ENCODE results near the gene AKT2.

The AKT2 gene

GRCh38 chr19:40216013-40216776 lies 69.0 kb downstream of the AKT2 start:
- DNase-seq, result no peak

DNA sequence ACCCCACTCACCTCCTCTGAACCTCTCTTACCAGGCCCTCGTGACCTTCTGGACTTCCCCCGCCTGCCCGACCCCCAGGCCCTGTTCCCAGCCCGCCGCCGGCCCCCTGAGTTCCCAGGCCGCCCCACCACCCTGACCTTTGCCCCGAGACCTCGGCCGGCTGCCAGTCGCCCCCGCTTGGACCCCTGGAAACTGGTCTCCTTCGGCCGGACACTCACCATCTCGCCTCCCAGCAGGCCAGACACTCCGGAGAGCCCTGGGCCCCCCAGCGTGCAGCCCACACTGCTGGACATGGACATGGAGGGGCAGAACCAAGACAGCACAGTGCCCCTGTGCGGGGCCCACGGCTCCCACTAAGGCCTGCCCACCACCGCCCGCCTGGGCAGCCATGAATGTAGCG lies 70.2 kb downstream of the AKT2 start:
- DNase-seq, result no peak

GRCh38 chr19:40213882-40214570 lies 71.1 kb downstream of the AKT2 start:
- no peak for DNase-seq

DNA sequence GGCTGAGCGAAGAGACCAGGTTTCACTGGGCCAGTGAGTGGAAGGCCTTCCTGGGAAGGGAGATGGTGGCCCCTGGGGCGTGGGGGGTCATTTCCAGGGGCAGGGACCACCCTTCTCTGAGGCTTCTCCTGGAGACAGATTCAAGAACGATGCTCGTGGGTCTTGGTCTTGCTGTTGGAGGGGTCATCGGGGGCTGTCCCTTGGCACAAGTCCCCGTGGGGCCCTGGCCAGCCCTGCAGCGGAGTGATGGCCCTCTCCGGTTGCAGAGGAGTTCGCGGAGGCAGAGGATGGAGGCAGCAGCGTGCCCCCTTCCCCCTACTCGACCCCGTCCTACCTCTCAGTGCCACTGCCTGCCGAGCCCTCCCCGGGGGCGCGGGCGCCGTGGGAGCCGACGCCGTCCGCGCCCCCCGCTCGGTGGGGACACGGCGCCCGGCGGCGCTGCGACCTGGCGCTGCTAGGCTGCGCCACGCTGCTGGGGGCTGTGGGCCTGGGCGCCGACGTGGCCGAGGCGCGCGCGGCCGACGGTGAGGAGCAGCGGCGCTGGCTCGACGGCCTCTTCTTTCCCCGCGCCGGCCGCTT lies 71.8 kb downstream of the AKT2 start:
- no peak for DNase-seq

DNA sequence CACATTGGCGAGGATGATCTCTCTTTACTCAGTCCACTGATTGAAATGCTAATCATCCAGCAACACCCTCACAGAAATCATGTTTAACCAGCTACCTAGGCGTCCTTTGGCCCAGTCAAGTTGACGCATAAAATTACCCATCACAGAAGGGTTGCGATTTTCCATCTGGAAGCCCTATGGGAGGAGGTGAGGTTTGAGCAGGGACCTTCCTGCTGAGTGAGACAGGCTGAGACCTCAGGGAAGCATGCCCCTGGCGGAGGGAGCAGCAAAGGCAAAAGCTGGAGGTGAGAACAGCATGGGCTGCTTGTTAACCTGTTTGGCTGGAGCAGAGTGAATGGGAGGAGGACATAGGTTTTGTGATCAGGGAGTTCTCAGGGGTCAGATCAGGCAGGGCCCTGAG lies 74.3 kb downstream of the AKT2 start:
- DNase-seq, result no peak

- DNase-seq, result no peak
These were observed 76.5 kb downstream of the AKT2 start for GRCh38 chr19:40208602-40209001.

- DNase-seq, result no peak
These were observed 79.4 kb downstream of the AKT2 start for GRCh38 chr19:40205760-40206159.

- DNase-seq, result no peak
These were observed 80.8 kb downstream of the AKT2 start for GRCh38 chr19:40204381-40204780.

GRCh38 chr19:40200341-40201099 lies 84.6 kb downstream of the AKT2 start:
- no peak for DNase-seq

DNA sequence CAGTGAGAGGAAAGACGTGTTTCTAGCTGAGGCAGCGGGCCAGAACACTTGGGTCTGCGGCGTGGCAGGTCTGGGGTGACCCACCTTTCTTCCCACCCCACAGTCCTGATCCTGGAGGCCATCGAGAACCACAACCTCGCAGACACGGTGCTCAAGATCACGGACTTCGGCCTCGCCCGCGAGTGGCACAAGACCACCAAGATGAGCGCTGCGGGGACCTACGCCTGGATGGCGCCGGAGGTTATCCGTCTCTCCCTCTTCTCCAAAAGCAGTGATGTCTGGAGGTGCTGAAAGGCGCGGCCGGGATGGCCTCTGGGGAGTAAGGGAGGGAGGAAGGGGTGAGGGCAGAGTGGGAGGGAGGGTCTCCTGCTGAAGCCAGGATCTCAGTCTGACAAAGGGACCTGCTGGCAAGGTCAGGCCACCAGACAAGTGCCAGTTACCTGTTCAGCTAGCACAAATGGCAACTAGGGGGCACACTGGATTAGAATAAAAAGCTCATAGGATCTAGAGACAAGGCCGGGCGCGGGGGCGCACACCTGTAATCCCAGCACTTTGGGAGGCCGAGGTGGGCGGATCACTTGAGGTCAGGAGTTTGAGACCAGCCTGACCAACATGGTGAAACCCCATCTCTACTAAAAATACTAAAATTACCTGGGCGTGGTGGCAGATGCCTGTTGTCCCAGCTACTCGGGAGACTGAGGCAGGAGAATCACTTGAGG lies 86.7 kb downstream of the AKT2 start:
- DNase-seq, result no peak

DNA sequence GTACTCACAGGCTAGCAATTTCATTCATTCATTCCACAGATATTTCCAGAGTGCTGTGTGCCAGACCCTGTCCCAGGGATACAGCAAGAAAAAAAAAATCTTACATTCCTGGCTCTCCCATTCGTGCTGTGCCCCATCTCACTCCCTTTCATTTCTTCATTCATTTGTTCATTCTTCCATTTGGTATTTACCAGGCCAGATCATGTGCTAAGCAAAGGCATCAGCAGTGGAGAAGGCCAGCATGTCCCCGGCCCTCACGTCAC lies 91.6 kb downstream of the AKT2 start:
- DNase-seq, result no peak

DNA sequence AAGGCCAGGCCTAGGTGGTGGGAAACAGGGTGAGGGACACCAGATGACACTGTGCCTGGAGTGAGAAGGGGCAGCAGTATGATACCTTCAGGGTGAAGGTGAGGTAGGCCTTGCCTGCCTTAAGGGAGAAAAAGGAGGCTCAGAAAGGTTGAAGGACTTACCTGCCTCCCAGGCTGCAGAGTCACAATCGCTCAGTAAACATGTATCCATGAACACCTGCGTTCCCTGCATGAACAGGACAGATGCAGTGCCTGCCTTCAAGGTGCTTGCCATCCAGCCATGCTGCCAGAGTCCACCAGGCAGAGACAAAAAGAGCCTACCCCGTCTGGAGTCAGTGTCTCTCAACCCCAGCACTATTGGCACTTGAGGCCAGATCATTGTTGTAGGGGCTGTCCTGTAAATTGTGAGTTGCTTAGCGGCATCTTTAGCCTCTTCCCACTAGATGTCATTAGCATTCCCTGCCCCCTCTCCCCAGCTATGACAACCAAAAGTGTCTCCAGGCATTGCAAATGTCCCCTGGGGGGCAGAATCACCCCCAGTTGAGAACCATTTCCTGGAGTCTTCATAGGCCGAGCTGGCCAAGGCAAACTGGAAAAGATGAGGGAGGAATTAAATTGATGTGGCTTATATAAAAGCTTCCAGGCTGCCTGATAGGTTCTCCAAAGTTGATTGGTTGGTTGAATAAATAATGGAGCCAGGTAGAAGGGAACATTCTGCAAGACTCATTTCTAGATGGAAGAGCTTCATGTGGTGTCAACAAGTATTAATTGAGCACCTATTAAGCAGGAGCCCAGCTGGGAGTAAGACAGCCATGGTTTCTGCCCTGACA lies 92.2 kb downstream of the AKT2 start:
- no peak for DNase-seq

GRCh38 chr19:40191836-40192646 lies 93.1 kb downstream of the AKT2 start:
- peak; percentile 41 for DNase-seq

- peak; percentile 70 for DNase-seq
These were observed 94.0 kb downstream of the AKT2 start, which contains the start of gene MAP3K10 for GRCh38 chr19:40190891-40191835. Gene MAP3K10, plus strand, starts transcription at chr19:40191426. Its CDS starts 606 bp downstream, at chr19:40192032.

DNA sequence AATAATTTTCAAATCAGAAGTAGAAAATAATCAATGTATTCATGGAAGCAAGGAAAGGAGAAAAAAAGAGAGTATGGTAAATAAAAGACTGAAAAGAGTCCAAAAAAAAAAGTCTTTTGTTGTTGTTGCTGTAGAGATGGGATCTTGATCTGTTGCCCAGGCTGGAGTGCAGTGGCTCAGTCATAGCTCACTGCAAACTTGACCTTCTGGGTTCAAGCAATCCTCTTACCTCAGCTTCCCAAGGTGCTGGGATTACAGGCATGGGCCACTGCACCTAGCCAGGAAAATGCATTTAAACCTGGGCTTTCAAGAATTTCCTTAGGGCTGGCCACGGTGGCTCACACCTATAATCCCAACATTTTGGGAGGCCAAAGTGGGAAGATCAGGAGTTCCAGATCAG lies 100.9 kb downstream of the AKT2 start:
- DNase-seq, result no peak
